ENCODE measurements around the gene ATF7IP2. TPM values are rescaled to one million over a fixed set of nuclear protein-coding genes. Genes with fewer than 3 reads are reported as not detected.
"Not testable (repeated sequence)": the region's sequence is repeated elsewhere in the genome, so short reads cannot be mapped to it uniquely, and the experiment has no call there.

ATF7IP2 gene, protein sequence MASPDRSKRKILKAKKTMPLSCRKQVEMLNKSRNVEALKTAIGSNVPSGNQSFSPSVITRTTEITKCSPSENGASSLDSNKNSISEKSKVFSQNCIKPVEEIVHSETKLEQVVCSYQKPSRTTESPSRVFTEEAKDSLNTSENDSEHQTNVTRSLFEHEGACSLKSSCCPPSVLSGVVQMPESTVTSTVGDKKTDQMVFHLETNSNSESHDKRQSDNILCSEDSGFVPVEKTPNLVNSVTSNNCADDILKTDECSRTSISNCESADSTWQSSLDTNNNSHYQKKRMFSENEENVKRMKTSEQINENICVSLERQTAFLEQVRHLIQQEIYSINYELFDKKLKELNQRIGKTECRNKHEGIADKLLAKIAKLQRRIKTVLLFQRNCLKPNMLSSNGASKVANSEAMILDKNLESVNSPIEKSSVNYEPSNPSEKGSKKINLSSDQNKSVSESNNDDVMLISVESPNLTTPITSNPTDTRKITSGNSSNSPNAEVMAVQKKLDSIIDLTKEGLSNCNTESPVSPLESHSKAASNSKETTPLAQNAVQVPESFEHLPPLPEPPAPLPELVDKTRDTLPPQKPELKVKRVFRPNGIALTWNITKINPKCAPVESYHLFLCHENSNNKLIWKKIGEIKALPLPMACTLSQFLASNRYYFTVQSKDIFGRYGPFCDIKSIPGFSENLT
- 9.2 and 17.9 TPM in 2 replicates for total RNA-seq

DNA sequence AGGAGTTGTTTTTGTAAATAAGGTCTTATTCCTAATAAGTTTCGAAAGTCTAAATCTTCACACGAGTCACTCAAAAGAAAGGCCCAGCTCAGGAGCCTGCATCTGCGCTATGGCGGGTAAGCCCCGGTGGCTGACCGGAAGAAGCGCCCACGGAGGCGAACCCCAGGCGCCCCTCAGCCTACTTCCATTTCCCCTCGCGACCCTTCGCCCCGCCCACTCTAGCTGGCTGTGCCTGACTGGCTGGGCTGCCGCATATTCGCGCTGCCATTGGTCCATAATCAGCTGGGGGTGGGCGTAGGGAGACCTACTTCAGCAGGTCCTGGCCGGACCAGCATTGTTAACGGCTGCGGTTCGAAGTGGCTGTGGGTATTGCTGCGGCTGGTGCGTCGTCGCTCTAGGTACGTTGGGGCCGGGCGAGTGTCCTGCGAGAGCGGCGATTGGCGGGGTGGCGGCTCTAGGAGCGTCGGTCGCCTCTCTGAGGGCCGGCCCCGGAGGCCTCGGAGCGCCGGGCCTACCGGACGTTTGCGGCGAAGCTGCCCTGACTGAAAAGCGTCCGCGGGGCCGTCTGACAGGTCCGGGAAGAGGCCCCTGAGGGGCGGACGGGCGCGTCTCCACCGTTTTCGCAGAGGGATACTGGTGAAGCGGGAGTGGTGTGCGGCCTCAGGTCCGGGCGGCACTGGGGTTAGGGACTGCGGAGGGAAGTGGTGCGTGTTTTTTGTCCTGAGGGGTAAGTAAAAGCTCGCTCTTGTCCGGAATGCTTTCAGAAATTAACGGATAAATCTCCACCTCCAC is at the start of gene ATF7IP2:
TSS of gene ATF7IP2 (plus strand) at position 337 of the 792 bp plus-strand sequence. CDS start 44,560 bp downstream, outside the sequence.
- DNase-seq, result peak; percentile 96

DNA sequence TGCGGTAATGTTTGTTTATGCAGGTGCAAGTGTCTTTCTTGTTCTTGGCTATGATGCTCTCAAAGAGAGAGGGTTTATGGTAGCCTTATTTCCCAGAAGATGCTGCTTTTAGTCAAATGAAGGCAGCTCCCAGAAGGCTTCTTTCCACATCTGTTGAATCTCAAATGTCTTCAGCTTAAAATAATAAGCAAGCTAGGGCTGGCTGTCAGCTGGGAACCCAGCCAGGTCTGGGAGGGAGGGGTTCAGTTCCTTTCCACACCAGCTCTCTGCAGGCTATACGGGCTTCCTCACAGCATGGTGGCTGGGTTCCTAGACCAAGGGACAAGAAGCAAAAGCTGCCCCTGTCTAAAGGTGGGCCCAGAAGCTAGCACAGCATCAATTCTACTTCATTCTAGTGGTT is 47.4 kb upstream of the ATF7IP2 start:
- DNase-seq, result no peak

DNA sequence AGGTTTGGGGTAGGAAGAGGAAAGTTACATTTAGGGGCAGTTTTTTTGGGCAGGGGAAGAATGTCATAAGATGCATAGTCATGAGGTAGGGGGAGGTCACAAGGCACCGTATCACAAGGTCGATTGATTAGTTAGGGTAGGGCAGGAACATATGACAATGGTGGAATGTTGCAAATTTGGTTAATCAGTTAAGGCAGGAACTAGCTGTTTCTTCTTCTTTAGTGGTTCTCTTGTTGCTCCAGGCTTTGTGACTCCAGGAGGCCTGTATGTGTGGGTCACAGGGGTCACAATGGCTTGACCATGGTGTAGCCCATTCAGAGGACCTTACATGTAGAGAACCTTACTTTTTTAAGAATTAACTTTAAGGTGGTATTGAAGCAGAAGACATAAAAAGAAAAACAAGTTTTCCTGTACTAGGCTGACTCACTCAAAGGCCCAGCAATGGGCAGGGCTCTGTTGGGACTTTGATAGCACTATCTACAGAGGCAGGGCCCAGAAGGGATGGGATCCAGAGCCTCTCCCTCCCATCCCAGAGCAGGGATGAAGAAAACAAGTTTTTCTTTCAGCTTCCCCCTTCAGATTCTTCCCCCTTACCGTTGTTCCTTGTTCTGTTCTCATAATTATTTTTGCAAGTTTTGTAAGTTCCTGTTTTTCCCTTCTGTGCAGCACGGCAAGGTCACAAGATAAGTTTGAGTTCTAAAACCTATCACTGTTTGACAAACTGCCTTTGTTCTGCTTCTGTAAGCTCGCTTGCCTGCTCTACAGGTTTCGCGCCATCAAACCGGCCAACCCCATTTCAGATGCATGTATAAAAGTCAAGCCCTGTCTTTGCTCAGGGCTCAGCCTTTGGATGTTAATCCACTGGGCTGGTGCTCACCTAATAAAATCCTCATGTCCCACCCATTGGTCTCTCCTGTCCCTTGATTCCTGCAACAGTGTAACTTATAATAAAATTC is 45.8 kb upstream of the ATF7IP2 start:
- DNase-seq, result no peak

DNA sequence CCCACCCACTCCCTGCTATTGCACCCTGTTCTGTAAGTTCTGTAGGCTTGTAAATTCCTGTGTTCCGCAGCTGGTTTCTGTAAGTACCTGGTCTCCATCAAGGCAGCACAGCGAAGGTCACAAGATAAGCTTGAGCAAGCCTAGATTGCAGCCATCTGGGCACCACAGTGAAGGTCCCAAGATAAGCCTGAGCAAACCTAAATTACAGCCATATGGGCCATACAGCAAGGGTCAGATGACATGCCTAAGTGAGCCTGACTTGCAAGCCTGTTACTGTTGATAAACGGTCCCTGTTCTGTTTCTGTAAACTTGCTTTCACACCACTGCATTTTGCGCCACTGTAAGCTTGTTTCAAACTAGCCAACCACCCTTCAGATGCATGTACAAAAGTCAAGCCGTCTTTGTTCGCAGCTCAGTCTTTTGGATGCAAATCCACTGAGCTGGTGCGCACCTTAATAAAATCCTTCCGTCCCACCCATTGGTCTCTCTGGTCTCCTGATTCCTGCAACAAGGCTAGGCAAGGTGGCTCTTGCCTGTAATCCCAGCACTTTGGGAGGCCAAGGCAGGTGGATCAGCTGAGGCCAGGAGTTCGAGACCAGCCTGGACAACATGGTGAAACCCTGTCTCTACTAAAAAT is 42.6 kb upstream of the ATF7IP2 start:
- no peak for DNase-seq

DNA sequence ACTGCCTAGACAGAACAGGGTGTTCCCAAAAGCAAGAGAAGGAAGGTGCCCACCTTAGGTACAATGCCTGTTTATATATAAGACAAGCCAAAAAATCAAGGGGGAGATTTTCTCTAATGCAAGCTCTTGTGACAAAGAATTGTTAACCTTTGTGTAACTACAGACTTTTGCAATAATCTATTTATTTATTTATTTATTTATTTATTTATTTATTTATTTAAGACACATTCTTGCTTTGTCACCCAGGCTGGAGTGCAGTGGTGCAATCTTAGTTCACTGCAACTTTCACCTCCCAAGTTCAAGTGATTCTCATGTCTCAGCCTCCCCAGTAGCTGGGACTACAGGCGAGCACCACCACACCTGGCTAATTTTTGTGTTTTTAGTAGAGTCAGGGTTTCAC is 41.2 kb upstream of the ATF7IP2 start:
- not testable (repeated sequence) for DNase-seq

DNA sequence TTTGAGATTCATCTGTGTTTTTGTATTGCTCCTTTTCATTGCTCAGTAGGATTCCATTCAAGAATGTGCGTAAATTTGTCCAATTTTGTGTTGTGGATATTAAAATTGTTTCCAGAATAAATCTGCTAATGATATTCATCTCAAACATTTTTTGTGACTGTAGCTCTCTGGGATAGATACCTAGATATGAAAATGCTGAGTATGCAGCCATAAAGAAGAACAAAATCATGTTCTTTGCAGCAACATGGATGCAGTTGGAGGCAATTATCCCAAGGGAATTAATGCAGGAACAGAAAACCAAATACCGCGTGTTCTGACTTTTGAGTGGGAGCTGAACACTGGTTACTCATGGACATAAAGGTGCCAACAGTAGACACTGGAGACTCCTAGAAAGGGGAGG is 40.2 kb upstream of the ATF7IP2 start:
- DNase-seq, result no peak

DNA sequence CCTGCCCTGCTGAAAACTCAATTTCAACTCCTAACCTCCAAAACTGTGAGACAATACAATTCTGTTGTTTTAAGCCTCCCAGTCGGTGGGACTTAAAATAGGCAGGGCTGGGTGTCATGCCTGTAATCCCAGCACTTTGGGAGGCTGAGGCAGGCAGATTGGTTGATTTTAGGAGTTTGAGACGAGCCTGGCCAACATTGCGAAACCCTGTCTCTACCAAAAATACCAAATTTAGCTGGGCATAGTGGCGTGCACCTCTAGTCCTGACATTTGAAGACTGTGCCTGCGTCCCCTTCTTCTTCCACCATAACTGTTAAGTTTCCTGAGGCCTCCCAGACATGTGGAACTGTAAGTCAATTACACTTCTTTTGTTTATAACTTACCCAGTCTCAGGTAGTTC is 36.0 kb upstream of the ATF7IP2 start:
- DNase-seq, result no peak

DNA sequence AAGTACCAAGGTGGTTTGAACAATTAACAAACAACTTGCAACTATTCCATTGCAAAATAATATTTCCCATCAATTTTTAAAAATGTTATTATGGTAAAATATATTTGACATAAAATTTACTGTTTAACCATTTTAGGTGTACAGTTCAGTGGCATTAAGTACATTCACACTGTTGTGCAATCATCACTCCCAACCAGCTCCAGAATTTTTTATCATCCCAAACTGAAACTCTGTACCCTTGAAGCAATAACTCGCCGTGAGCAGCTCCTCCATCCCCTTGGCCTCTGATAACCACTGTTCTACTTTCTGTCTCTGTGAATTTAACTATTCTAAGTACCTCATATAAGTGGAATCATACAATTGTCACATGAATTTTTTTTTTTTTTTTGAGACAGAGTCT is 33.6 kb upstream of the ATF7IP2 start:
- no peak for DNase-seq

DNA sequence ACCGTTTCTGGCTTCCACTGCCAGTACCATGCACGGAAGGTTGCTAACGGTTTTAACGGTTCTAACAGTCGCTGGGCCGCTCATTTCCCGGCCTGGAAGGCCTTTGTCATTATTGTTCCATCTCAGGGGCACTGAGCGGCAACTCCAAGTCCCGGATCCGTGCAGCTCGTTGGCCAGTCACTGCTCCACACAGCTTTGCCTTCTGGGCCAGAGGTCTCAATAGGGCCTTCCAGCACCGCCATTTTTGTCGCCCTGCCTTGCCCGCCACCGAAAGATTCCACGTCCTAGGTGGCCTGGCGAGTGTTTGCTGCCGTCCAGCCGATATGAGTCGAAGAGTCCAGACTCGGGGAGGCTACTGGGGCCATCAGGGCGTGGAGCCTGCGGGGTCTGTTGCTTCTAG is 30.3 kb upstream of the ATF7IP2 start:
- no peak for DNase-seq

DNA sequence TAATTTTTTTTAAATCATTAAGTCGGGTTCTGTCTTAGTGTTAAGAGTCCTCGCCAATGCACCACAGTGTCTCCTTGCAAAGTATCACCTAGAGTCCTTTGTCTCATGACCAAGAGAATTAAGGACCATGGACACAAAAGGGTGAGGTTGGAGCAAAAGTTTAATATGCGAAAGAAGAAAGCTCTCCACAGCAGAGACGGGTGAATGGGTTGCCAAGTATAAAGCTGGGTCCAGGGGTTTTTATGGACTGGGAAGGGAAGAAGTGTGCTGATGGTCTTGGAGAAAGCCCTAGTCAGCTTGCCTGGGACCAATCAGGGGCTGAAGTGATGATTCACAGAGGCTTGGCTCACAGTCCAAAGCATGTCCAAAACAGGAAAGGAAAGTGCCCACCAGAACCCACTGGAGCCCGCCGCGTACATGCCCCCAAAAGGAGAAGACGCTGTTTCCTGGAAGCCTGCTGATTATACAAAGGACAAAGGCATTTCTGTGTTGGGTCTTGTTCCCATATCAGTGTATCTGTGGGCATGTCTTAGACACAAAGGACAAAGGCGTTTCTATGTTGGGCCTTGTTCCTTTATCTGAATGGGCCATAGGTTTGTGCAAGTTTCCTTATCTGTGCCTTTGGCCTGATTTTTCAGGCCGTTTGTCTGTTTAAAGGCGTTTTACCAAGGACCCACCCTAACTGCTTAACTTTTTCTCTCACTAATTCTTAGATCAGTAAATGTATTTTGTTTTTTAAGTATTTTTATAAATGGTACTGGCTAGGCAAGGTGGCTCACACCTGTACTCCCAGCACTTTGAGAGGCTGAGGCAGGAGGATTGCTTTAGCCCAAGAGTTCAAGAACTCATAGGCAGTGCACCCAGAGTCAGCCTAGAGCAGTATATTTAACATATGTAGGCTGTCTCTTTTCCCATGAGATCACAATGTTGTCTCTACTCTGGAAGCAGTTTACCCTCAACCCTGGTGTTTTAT is 28.7 kb upstream of the ATF7IP2 start:
- DNase-seq, result no peak

DNA sequence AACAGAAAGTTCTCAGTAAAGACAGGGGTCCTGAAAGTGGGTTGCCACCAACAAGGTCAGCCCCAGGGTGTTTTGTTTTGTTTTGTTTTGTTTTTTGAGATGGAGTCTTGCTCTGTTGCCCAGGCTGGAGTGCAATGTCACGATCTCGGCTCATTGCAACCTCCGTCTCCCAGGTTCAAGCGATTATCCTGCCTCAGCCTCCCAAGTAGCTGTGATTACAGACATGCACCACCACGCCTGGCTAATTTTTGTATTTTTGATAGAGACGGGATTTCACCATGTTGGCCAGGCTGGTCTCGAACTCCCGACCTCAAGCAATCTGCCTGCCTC is 24.1 kb upstream of the ATF7IP2 start:
- DNase-seq, result not testable (repeated sequence)

DNA sequence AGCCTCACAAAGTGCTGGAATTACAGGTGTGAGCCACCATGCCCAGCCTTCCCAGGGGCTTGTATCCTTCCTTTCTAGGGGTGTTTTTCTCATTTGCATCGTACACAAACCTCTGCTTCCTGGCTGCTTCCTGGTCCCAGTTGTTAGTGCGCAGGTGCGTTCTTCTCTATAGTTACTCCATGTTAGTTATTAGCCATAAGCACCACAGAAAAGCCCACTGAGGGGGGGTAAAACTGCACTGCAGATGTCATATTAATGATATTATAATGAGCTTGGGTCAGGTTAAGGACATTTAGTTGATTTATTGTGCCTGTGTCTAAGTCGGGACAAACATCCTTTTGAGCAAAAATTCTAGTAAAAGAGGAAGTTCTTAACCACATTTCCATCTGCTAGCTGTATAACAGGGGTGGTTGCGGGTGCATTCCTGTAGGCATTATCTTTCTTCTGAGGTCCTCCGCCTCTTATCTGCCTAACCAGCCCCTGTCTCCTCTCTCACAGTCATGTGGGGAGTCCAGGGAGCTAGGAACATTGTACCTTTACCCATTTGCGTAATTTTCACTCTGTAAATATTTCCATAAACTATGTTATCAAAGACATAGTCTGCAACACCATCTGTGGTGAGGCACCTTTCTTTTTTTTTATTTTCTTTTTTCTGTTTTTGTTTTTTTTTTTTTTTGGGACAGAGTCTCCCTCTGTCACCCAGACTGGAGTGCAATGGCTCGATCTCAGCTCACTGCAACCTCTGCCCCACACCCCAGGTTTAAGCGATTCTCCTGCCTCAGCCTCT is 23.6 kb upstream of the ATF7IP2 start:
- no peak for DNase-seq

DNA sequence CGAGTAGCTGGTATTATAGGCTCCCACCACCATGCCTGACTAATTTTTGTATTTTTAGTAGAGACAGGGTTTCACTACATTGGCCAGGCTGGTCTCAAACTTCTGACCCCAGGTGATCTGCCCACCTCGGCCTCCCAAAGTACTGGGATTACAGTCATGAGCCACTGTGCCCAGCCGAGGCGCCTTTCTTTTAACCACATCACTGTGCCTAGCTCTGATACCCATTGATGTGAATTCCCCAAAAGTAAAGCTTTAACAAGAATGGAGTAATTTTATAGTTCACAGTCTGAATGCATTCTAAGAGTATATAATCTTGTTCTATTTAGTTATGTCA is 23.0 kb upstream of the ATF7IP2 start:
- DNase-seq, result not testable (repeated sequence)

DNA sequence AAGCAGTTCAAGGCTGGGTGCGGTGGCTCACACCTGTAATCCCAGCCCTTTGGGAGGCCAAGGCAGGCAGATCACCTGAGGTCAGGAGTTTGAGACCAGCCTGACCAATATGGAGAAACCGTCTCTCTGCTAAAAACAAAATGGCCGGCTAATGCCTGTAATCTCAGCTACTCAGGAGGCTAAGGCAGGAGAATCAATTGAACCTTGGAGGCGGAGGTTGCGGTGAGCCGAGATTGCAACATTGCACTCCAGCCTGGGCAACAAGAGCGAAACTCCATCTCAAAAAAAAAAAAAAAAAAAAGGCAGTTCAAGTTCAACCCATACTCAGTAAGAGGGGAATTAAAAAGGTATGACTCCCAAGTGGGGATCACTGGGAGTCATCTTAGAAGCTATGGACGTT is 19.2 kb upstream of the ATF7IP2 start:
- not testable (repeated sequence) for DNase-seq

DNA sequence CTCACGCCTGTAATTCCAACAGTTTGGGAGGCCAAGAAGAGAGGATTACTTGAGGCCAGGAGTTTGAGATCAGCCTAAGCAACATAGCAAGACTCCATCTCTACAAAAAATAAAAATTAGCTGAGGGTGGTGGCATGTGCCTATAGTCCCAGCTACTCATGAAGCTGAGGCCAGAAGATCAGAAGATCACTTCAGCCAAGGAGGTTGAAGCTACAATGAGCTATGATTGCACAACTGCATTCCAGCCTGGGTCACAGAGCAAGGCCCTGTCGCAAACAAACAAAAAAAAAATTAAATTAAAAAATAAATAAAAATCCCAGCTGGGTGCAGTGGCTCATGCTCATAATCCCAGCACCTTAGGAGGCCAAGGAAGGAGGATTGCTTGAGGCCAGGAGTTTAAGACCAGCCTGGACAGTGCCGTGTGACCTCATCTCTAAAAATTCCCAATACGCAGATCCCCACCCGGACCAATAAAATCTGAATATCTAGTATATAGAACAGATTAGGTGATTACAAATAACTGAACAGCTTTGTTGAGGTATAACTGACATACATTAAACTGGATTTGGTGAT is 18.2 kb upstream of the ATF7IP2 start:
- DNase-seq, result no peak

DNA sequence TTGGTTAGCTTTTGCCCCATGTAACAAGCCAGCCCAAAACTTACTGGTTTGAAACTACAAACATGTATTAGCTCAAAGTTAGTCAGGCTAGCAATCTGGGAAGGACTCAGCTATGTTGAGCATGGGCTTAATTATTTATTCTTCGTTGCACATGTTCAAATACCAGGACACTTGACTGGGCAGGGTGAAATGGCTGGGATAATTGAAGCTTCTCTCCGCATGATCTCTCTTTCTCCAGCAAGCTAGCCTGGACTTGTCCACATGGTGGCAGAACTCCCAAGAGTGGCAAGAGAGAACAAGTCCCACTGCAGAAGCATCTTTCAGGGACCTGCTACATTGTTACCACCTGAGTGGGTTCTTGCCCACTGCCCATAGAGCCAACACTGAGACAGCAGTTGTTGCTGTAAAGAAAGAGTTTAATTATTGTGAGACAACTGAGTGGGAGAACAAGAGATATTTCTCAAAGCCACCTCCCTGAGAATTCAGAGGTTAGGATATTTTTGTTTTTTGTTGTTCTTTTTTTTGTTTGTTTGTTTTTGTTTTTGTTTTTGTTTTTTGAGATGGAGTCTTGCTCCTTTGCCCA is 16.8 kb upstream of the ATF7IP2 start:
- DNase-seq, result peak; percentile 45

DNA sequence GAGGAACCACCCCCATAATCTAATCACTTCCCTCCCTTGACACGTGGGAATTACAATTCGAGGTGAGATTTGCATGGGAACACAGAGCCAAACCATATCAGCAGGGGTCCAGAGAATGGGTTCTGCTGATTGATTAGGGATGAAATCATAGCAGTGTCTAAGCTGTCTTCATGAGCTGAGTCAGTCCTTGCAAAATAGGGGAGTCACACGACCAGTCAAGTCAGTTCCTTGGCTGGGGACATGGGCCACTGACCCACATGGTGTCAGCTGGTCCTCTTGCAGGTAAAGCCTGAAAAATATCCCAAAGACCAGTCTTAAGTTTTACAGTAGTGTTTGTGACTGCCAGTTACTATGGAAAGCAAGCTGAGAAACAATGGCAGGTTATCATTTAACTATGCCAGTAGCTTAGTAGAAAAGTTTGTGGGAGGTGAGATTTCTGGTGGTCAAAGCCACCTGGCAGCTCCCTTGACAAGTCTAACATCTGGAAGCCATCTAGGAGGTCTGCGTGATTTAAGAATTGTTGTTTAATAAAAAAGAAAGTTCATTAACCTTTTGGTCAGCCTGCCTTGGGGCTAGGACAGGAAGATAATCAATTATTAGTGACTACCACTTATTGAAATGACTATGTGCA is 15.7 kb upstream of the ATF7IP2 start:
- no peak for DNase-seq

DNA sequence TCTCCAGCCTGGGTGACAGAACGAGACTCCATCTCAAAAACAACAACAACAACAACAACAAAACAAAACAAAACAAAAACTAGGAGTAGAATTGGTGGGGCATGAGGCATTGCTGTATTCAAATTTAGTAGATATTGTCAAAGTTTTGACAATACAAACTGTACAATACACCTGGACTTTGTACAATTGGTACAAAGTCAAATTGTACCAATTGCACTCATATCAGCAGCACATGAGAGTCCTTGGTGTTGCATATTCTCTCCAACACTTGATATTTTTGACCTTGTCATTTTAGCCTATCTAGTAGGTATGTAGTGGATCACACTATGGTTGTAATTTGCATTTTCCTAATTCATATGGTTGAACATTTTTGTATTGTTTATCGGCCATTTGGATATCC is 14.3 kb upstream of the ATF7IP2 start:
- DNase-seq, result no peak

DNA sequence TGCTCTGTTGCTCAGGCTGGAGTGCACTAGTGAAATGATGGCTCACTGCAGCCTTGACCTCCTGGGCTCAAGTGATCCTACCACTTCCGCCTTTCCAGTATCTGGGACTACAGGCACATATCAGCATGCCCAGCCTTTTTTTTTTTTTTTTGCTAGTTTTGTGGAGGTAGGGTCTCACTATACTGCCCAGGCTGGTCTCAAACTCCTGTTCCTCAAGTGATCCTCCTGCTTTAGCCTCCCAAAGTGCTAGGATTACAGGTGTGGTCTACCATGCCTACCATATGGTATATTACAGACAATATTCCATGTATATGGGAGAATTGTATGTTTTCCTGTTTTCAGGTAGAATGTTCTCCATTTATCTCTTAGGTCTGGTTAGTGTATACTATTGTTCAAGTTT is 12.3 kb upstream of the ATF7IP2 start:
- DNase-seq, result no peak
